ENCODE data around the gene PRC1. TPM values are rescaled to one million over a fixed set of nuclear protein-coding genes. Genes with fewer than 3 reads are reported as not detected.
A peak's percentile ranks its signal among the peaks of the same experiment; 100 is the strongest.

Gene PRC1, protein sequence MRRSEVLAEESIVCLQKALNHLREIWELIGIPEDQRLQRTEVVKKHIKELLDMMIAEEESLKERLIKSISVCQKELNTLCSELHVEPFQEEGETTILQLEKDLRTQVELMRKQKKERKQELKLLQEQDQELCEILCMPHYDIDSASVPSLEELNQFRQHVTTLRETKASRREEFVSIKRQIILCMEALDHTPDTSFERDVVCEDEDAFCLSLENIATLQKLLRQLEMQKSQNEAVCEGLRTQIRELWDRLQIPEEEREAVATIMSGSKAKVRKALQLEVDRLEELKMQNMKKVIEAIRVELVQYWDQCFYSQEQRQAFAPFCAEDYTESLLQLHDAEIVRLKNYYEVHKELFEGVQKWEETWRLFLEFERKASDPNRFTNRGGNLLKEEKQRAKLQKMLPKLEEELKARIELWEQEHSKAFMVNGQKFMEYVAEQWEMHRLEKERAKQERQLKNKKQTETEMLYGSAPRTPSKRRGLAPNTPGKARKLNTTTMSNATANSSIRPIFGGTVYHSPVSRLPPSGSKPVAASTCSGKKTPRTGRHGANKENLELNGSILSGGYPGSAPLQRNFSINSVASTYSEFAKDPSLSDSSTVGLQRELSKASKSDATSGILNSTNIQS
- total RNA-seq, result 10 to 100 TPM; 10.9 to 41.0 (median 12.3) TPM
- long read RNA-seq, donor 1, full-length matches to known transcripts, result 2 of 2 reads
- long read RNA-seq, donor 1, partial matches to known transcripts, result 0 of 2 reads
- long read RNA-seq, donor 1, other reads (novel, unspliced or antisense), result 0 of 2 reads
- long read RNA-seq, donor 2, full-length matches to known transcripts, result 1 of 13 reads
- long read RNA-seq, donor 2, partial matches to known transcripts, result 10 of 13 reads
- long read RNA-seq, donor 2, other reads (novel, unspliced or antisense), result 2 of 13 reads

DNA sequence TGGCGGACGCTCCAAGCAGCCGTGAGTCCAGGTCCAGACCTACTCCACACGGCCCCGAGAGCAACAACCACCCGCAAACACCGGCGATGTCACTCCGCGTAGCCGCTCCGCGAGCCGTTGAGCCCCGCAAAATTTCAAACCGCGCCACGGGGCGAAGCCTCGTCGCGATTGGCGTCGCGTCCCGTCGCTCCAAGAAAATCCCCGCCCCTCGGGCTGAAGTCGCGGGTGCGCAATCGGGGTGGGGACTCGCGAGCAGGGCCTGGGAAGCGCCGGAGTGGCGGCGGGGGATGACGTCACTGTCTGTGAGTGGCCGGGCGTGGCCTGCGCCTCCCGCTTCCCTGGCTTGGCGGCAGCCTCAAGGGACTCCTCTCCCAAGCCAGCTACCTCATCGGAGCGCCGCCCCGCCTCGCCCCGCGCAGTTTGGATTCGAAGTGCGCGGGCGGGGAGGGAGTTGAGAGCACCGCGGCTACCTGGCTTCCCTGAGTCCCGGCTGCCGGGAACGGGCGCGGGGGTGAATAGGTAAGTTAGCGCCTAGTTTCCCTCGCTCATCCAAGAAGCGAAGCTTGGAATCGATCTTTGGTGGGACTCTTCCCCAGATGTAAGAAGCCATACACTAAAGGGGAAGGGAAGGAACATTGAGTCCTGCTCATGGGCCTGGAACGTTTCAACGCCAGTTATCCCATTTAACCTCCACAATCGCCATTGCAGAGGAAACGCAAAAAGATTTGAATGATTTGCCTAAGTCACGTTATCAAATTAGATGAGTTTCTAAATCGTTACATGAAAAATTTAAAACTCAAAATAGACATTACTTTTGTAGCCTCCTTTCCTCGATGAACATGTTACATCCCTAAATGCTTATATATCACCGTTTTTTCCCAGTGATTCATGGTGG, at the start of gene PRC1:
Gene PRC1, minus strand, starts transcription at position 119 of the 895 bp plus-strand sequence. Its CDS starts 118 bp downstream, at position 1.
- intact Hi-C loops (cut with DNase I, micrococcal nuclease), result no loop called here
- Histone ChIP-seq H3K9me3 (no peaks in the 10 kb centered on the region), H3K4me1 (ENCODE audit: low read depth) (peaks cover 8% of the 10 kb centered on the region), H3K36me3 (ENCODE audit: low read depth) (no peaks in the 10 kb centered on the region), H3K4me3 (peak within 1 kb of the TSS; percentile 85)
- DNase-seq (peak; percentile 99), ATAC-seq (peak; percentile 99)
- TF ChIP-seq, protein P1, sequence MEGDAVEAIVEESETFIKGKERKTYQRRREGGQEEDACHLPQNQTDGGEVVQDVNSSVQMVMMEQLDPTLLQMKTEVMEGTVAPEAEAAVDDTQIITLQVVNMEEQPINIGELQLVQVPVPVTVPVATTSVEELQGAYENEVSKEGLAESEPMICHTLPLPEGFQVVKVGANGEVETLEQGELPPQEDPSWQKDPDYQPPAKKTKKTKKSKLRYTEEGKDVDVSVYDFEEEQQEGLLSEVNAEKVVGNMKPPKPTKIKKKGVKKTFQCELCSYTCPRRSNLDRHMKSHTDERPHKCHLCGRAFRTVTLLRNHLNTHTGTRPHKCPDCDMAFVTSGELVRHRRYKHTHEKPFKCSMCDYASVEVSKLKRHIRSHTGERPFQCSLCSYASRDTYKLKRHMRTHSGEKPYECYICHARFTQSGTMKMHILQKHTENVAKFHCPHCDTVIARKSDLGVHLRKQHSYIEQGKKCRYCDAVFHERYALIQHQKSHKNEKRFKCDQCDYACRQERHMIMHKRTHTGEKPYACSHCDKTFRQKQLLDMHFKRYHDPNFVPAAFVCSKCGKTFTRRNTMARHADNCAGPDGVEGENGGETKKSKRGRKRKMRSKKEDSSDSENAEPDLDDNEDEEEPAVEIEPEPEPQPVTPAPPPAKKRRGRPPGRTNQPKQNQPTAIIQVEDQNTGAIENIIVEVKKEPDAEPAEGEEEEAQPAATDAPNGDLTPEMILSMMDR (IDR thresholded peaks at IDR 0.05), result no peak

- intact Hi-C loops (cut with DNase I, micrococcal nuclease), result no loop called here
Measured at GRCh38 chr15:91043202-91043874, 49.0 kb upstream of the PRC1 start.

GRCh38 chr15:91040856-91041255, 46.5 kb upstream of the PRC1 start:
- DNase-seq (no peak), ATAC-seq (no peak)
- TF ChIP-seq, protein P1 (IDR thresholded peaks at IDR 0.05), result no peak
- Histone ChIP-seq H3K4me3 (no peak overlapping the region), H3K9me3 (no peaks in the 10 kb centered on the region), H3K36me3 (ENCODE audit: low read depth) (no peaks in the 10 kb centered on the region), H3K4me1 (ENCODE audit: low read depth) (no peaks in the 10 kb centered on the region)
- intact Hi-C loops (cut with DNase I, micrococcal nuclease), result no loop called here

More at GRCh38 chr15:91043202-91043874, 49.0 kb upstream of the PRC1 start:
- H3K9me3 ChIP-seq, result no peaks in the 10 kb centered on the region
- ATAC-seq, result no peak
- DNase-seq, result no peak
- TF ChIP-seq, protein P1 (IDR thresholded peaks at IDR 0.05), result no peak
- H3K4me1 ChIP-seq (ENCODE audit: low read depth), result no peaks in the 10 kb centered on the region
- H3K4me3 ChIP-seq, result no peak overlapping the region
- H3K36me3 ChIP-seq (ENCODE audit: low read depth), result no peaks in the 10 kb centered on the region

GRCh38 chr15:91039996-91040395, 45.7 kb upstream of the PRC1 start:
- no peak for DNase-seq
- ATAC-seq, result no peak
- Histone ChIP-seq H3K9me3 (no peaks in the 10 kb centered on the region), H3K4me1 (ENCODE audit: low read depth) (no peaks in the 10 kb centered on the region), H3K36me3 (ENCODE audit: low read depth) (no peaks in the 10 kb centered on the region), H3K4me3 (no peak overlapping the region)
- TF ChIP-seq, protein P1 (IDR thresholded peaks at IDR 0.05), result no peak
- intact Hi-C loops (cut with DNase I, micrococcal nuclease), result no loop called here
